SK-N-SH treated with all-trans-retinoic acid at 6 μM for 48 hours (cell line): Measurements from ENCODE around the gene ARPC2.

Experiments used
- ATAC-seq: fragments of 200-7000 bp; cut with Tn5 transposase; 3 replicates; pipeline ENCODE4 v1.9.1; 2020; ENCODE audit warnings: mild to moderate bottlenecking, moderate library complexity
- CSDC2 ChIP-seq: fragments of 250-450 bp; sonication (Bioruptor Pico); IDR thresholded peaks from 2 replicates; pipeline ENCODE4 v1.5.0; 2020; ENCODE audit warnings: mild to moderate bottlenecking, moderate library complexity
- CSRNP3 ChIP-seq: fragments of 250-450 bp; sonication (Bioruptor Pico); IDR thresholded peaks from 2 replicates; pipeline ENCODE4 v1.5.1; 2021; ENCODE audit warnings: mild to moderate bottlenecking, moderate library complexity
- ESRRG ChIP-seq: fragments of 250-450 bp; sonication (Bioruptor Pico); IDR thresholded peaks from 2 replicates; pipeline ENCODE4 v1.6.1; 2021; ENCODE audit warnings: mild to moderate bottlenecking
- GLIS3 ChIP-seq: fragments of 250-450 bp; sonication (Bioruptor Pico); IDR thresholded peaks from 2 replicates; pipeline ENCODE4 v1.5.0; 2020; ENCODE audit warnings: mild to moderate bottlenecking, moderate library complexity
- ISL1 ChIP-seq: fragments of 250-450 bp; sonication (Bioruptor Pico); IDR thresholded peaks from 2 replicates; pipeline ENCODE4 v2.1.2; 2022; ENCODE audit warnings: mild to moderate bottlenecking, moderate library complexity
- OSR1 ChIP-seq: fragments of 250-450 bp; sonication (Bioruptor Pico); IDR thresholded peaks from 2 replicates; pipeline ENCODE4 v1.8.0; 2022; ENCODE audit warnings: moderate library complexity, mild to moderate bottlenecking, inconsistent platforms
- PATZ1 ChIP-seq: fragments of 250-450 bp; sonication (Bioruptor Pico); IDR thresholded peaks from 2 replicates; pipeline ENCODE4 v1.8.0; 2020; ENCODE audit warnings: mild to moderate bottlenecking, moderate library complexity, borderline replicate concordance
- PPARA ChIP-seq: fragments of 250-450 bp; sonication (Bioruptor Pico); IDR thresholded peaks from 2 replicates; pipeline ENCODE4 v1.5.0; 2020; ENCODE audit warnings: mild to moderate bottlenecking, borderline replicate concordance
- RARB ChIP-seq: fragments of 250-450 bp; sonication (Bioruptor Pico); IDR thresholded peaks from 2 replicates; pipeline ENCODE4 v1.8.0; 2021; ENCODE audit warnings: mild to moderate bottlenecking, moderate library complexity
- SNAI2 ChIP-seq: fragments of 250-450 bp; sonication (Bioruptor Pico); IDR thresholded peaks from 2 replicates; pipeline ENCODE4 v1.5.0; 2020; ENCODE audit warnings: mild to moderate bottlenecking, moderate library complexity
- TCF4 ChIP-seq: fragments of 250-450 bp; sonication (Bioruptor Pico); IDR thresholded peaks from 2 replicates; pipeline ENCODE4 v1.8.0; 2021; ENCODE audit warnings: mild to moderate bottlenecking, moderate library complexity, borderline replicate concordance
- ZC3H10 ChIP-seq: fragments of 250-450 bp; sonication (Bioruptor Pico); IDR thresholded peaks from 2 replicates; pipeline ENCODE4 v1.5.1; 2021; ENCODE audit warnings: mild to moderate bottlenecking, moderate library complexity
- ZFP3 ChIP-seq: fragments of 250-450 bp; sonication (Bioruptor Pico); IDR thresholded peaks from 2 replicates; pipeline ENCODE4 v1.5.0; 2020; ENCODE audit warnings: mild to moderate bottlenecking, moderate library complexity
- ZFP30 ChIP-seq: fragments of 450-650 bp; formaldehyde crosslinking; IDR thresholded peaks from 2 replicates; pipeline ENCODE4 v1.5.0; 2022; ENCODE audit warnings: mild to moderate bottlenecking, moderate library complexity
- ZNF565 ChIP-seq: fragments of 450-650 bp; formaldehyde crosslinking; conservative IDR thresholded peaks from 2 replicates; pipeline ENCODE4 v1.5.0; 2020; ENCODE audit warnings: low read depth, mild to moderate bottlenecking, moderate library complexity
- ZNF70 ChIP-seq: fragments of 450-650 bp; formaldehyde crosslinking; IDR thresholded peaks from 2 replicates; pipeline ENCODE4 v1.5.0; 2020; ENCODE audit warnings: mild to moderate bottlenecking, moderate library complexity
- TF ChIP-seq, protein P1 (sequence below): fragments of 250-450 bp; sonication (Bioruptor Pico); IDR thresholded peaks from 2 replicates; pipeline ENCODE4 v1.8.0; 2021; ENCODE audit warnings: low read depth, mild to moderate bottlenecking, moderate library complexity, borderline replicate concordance
- TF ChIP-seq, protein P2 (sequence below): fragments of 250-450 bp; sonication (Bioruptor Pico); IDR thresholded peaks from 2 replicates; pipeline ENCODE4 v1.5.0; 2020; ENCODE audit warnings: mild to moderate bottlenecking, moderate library complexity
- TF ChIP-seq, protein P3 (sequence below): fragments of 250-450 bp; sonication (Bioruptor Pico); IDR thresholded peaks from 2 replicates; pipeline ENCODE4 v1.5.1; 2020; ENCODE audit warnings: low read depth, mild to moderate bottlenecking, moderate library complexity

The ARPC2 gene

DNA sequence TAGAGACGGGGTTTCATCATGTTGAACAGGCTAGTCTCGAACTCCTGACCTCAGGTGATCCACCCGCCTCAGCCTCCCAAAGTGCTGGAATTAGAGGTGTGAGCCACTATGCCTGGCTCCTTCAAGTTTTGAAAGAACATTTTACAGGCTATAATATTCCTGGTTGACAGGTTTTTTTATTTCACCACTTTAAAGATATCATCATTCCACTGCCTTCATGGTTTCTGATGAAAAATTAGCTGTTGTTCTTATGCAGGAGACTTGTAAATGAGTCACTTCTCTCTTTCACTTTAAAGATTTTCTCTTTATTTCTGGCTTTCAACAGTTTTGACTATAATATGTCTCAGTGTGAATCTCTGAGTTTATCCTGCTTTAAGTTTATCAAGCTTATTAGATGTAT, 7.9 kb upstream of the ARPC2 start:
- ATAC-seq: no peak
- TF ChIP-seq ISL1 (CRISPR knock-in tag): no peak
- TF ChIP-seq, all 23 proteins: peak for 0

- ATAC-seq: no peak
- no peak for TF ChIP-seq TCF4 (CRISPR knock-in tag)
- TF ChIP-seq GLIS3: no peak
- TF ChIP-seq, protein P1, sequence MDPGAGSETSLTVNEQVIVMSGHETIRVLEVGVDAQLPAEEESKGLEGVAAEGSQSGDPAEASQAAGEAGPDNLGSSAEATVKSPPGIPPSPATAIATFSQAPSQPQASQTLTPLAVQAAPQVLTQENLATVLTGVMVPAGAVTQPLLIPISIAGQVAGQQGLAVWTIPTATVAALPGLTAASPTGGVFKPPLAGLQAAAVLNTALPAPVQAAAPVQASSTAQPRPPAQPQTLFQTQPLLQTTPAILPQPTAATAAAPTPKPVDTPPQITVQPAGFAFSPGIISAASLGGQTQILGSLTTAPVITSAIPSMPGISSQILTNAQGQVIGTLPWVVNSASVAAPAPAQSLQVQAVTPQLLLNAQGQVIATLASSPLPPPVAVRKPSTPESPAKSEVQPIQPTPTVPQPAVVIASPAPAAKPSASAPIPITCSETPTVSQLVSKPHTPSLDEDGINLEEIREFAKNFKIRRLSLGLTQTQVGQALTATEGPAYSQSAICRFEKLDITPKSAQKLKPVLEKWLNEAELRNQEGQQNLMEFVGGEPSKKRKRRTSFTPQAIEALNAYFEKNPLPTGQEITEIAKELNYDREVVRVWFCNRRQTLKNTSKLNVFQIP (CRISPR knock-in tag): no peak
- TF ChIP-seq CSRNP3 (CRISPR knock-in tag): no peak
- no peak for TF ChIP-seq PATZ1 (CRISPR knock-in tag)
- TF ChIP-seq ZNF70 (CRISPR knock-in tag): no peak
- TF ChIP-seq ZFP30 (CRISPR knock-in tag): no peak
- TF ChIP-seq ESRRG (CRISPR knock-in tag): no peak
- no peak for TF ChIP-seq ISL1 (CRISPR knock-in tag)
- TF ChIP-seq, protein P2, sequence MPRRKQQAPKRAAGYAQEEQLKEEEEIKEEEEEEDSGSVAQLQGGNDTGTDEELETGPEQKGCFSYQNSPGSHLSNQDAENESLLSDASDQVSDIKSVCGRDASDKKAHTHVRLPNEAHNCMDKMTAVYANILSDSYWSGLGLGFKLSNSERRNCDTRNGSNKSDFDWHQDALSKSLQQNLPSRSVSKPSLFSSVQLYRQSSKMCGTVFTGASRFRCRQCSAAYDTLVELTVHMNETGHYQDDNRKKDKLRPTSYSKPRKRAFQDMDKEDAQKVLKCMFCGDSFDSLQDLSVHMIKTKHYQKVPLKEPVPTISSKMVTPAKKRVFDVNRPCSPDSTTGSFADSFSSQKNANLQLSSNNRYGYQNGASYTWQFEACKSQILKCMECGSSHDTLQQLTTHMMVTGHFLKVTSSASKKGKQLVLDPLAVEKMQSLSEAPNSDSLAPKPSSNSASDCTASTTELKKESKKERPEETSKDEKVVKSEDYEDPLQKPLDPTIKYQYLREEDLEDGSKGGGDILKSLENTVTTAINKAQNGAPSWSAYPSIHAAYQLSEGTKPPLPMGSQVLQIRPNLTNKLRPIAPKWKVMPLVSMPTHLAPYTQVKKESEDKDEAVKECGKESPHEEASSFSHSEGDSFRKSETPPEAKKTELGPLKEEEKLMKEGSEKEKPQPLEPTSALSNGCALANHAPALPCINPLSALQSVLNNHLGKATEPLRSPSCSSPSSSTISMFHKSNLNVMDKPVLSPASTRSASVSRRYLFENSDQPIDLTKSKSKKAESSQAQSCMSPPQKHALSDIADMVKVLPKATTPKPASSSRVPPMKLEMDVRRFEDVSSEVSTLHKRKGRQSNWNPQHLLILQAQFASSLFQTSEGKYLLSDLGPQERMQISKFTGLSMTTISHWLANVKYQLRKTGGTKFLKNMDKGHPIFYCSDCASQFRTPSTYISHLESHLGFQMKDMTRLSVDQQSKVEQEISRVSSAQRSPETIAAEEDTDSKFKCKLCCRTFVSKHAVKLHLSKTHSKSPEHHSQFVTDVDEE: no peak
- no peak for TF ChIP-seq SNAI2 (CRISPR knock-in tag)
- TF ChIP-seq OSR1: no peak
- TF ChIP-seq CSDC2 (CRISPR knock-in tag): no peak
- no peak for TF ChIP-seq ZNF565 (CRISPR knock-in tag)
- TF ChIP-seq PPARA (CRISPR knock-in tag): no peak
- TF ChIP-seq ZFP3 (CRISPR knock-in tag): no peak
- TF ChIP-seq ZC3H10 (CRISPR knock-in tag): no peak
Measured at GRCh38 chr2:218214116-218214515, 2.9 kb upstream of the ARPC2 start.

DNA sequence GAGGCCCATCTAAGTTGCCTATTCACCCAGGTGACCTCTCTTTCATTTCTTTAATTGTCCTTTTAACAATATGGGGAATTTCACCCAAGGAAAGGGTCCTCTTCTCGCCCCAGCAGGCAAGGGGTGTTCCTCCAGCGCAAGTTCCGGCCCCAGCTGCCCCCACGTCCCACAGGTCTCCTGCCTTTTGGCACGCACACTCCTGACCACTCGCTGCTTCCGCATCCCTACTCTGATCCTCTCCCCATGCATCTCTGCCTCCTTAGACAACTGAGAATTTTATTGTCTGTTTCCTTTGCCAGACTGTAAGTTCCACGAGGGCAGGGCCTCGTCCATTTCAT, 684 bp upstream of the ARPC2 start:
- TF ChIP-seq PPARA (CRISPR knock-in tag): no peak
- no peak for TF ChIP-seq RARB (CRISPR knock-in tag)
- no peak for TF ChIP-seq TCF4 (CRISPR knock-in tag)
- no peak for TF ChIP-seq ESRRG (CRISPR knock-in tag)
- no peak for TF ChIP-seq SNAI2 (CRISPR knock-in tag)
- no peak for TF ChIP-seq ZFP3 (CRISPR knock-in tag)
- no peak for TF ChIP-seq CSRNP3 (CRISPR knock-in tag)
- TF ChIP-seq PATZ1 (CRISPR knock-in tag): no peak
- TF ChIP-seq, protein P3, sequence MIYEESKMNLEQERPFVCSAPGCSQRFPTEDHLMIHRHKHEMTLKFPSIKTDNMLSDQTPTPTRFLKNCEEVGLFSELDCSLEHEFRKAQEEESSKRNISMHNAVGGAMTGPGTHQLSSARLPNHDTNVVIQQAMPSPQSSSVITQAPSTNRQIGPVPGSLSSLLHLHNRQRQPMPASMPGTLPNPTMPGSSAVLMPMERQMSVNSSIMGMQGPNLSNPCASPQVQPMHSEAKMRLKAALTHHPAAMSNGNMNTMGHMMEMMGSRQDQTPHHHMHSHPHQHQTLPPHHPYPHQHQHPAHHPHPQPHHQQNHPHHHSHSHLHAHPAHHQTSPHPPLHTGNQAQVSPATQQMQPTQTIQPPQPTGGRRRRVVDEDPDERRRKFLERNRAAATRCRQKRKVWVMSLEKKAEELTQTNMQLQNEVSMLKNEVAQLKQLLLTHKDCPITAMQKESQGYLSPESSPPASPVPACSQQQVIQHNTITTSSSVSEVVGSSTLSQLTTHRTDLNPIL (CRISPR knock-in tag): no peak
- no peak for ATAC-seq
